HG03280 (cell line): ENCODE data around the gene TFAP2A.
A peak's percentile ranks its signal among the peaks of the same experiment; 100 is the strongest.

Experiments
- ATAC-seq: cut with Tn5 transposase; IDR thresholded peaks from one replicate; pipeline ENCODE4 v1.9.1; 2021; ENCODE audit warnings: mild to moderate bottlenecking, moderate library complexity; ENCODE audit not compliant: unreplicated experiment

Gene TFAP2A

DNA sequence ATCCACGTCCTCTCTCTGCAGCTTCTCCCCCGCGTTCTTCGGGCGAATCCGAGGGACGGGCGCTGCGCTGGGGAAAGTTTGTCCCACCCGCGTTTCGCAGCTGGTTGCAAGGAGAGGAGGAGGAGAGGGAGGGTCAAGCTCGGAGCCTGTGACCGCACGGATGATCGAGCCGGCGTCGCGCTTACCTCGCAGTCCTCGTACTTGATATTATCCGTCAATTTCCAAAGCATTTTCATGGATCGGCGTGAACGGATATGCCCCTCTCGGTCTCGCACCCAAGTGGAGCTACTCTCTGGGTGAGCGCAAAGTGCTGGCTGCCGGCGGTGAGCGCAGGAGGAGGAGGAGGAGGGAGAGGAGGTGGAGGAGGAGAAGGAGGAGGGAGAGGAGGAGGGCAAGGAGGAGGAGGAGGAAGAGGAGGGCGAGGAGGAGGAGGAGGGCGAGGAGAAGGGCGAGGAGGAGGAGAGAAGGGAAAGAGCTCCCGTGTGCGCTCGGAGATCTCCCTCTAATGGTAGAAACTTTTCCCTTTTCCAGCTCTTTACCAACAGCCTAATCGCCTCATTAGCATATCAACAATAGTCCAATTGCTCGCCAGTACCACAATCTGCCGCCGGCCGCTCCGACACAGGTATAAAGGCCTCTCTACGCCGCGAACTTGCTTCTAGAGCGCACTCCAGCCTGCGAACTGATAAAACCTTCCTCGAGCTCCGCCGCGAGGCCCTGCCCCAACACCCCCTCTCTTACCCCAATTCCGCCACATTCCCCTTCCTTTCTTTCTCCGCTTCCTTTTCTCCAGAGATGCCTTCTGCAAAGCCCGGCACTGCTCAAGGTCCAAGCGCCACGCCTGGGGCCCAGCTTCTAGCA lies at the start of gene TFAP2A:
TFAP2A (minus strand) TSS at position 319 of the 861 bp plus-strand sequence; CDS start at position 236, 83 bp downstream.
- ATAC-seq: no peak

DNA sequence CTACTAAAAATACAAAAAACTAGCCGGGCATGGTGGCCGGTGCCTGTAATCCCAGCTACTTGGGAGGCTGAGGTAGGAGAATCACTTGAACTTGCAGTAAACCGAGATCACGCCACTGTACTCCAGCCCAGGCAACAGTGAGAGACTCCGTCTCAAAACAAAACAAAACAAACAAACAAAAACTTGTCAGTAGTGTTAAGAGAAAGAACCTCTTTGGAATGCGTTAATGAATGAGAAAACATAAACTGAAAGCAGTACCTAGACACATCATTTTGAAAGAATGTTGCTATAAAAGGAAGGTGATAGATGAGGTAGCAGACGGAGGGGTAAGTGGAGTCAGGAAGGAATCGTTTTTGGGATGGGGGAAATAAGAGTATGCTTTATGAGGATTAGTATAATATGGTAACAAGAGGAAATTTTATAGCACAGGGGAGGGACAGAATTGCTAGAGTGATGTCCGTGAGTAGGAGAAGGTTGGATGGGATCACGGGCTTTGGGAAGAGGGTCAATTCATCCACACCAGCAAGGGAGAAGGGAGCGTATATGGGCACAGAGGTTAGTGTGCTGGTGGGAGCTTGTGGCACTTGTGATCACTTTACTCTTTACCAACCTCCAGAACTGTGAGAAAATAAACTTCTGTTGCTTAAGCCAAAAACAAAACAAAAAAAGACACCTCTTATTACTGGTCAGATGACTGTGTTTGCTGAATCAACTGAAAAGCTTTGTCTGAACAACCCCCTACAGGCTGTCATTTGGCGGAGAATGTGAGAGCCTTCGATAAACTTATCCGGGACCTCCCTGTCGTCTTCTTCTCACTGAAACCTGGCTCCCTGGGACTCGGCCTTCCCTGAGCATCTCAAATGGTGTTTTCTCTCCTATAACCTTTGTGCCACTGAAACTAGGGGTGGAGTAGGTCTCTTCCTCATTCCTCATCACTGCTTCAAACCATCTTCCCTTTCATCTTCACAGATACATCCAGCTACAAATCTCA lies 48.9 kb upstream of the TFAP2A start:
- peak; percentile 46 for ATAC-seq

DNA sequence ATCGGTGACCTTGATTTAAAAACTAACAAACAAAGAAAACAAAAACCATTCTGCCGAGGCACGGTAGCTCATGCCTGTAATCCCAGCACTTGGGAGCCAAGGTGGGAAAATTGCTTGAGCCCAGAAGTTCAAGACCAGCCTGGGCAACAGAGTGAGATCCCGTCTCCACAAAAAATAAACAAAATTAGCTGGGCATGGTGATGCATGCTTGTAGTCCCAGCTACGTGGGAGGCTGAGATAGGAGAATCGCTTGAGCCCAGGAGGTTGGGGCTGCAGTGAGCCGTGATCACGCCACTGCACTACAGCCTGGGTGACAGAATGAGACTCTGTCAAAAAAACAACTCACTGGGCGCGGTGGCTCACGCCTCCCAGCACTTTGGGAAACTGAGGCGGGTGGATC lies 48.2 kb upstream of the TFAP2A start:
- ATAC-seq: no peak

DNA sequence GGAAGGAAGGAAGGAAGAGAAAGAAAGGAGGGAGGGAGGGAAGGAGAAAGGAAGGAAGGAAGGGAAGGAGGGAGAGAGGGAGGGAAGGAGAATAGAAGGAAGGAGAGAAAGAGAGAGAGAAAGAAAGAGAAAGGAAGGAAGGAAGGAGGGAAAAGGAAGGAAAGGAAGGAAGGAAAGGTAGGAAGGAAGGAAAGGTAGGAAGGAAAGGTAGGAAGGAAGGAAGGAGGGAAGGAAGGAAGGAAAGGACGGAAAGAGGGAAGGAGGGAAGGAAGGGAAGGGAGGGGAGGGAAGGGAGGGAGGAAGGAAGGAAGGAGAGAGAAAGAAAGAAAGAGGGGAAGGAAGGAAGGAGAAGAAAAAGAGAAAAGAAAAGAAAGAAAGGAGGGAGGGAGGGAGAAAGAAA lies 47.0 kb upstream of the TFAP2A start:
- ATAC-seq: no peak

DNA sequence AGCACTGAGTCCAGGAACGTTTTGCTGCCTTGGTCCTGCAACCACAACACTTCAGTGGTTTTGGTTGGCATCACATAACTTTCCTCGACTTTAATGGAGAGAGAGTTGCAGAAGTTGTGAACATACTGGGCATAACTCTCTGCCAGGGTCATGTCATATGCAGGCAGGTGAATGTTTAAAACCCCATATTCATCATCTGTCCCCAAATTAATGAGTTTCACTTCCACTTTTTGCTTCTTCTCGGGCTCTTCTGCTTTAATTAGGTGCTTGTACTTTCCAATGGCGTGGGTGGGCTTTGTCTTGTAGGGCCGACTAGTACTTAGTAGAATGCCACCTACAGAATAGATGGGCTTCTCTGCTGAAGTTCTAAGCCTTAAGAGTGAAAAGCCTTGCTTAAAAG lies 45.2 kb upstream of the TFAP2A start:
- peak; percentile 84 for ATAC-seq

DNA sequence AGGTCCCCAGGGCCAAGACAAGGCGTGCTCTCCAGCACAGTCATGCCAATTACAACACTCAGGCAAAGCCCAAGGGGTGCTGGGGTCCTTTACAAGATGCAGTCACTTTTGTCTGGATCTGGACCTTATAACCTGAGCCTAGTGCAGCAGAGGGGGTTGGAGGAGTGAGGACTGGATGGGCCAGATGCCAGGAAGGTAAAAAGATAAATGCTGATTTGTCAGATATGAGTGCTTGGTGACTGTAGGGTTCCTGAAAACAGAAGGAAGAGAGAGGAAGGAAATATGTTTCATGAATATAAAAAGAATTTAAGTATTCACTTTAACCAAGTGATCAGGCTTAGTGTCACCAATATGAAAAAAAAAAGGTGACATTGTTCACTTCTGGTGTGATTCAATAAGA lies 43.4 kb upstream of the TFAP2A start:
- ATAC-seq: no peak

DNA sequence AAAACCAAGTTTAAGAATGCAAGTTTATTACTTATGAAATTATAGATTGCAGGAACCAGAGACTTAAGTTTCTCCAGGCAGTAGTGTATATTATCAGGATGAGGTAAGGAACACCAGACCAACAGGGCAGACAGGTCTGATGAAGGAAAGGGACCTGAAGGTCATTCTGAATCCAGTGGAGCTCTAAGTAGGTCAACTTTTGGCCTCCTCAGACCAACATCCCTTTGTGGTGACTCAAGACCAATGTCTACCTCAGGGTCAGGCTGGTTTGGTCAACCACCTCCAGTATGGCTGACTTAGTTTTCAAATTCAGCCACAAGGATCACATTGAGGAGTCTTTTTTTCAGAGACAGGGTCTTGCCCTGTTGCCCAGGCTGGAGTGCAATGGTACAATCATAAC lies 38.7 kb upstream of the TFAP2A start:
- ATAC-seq: no peak

DNA sequence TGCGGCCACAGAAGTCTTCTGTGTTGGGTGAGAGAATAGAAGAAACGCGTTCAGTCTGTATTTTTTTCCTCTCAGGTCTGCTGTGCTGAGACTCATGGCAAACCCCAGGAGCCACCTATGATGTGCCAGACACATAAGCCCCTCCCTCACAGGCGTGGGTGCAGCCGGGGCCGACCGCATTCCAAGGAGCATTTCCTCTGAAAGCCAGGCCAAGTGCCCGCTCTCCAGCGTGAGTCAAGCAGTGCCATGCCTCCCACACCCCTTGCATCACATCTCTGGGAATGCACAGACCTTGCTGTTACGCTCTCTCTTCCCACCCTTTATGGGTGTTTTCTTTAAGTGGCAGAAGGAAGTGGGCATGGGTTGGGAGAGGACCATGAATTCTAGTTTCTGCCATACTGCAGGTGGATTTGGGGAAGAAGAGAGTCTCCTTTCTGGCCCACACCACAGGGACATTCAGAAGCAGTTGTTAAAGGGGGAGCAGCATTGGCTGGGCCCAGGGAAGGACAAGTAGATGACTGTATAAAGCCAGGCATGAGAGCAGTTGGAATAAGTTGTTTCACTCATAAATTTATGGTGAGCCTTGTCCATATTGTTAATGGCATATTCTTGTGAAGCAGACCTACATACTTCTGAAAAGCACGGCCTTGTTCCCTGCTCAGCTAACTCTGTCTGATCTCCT lies 37.1 kb upstream of the TFAP2A start:
- no peak for ATAC-seq

DNA sequence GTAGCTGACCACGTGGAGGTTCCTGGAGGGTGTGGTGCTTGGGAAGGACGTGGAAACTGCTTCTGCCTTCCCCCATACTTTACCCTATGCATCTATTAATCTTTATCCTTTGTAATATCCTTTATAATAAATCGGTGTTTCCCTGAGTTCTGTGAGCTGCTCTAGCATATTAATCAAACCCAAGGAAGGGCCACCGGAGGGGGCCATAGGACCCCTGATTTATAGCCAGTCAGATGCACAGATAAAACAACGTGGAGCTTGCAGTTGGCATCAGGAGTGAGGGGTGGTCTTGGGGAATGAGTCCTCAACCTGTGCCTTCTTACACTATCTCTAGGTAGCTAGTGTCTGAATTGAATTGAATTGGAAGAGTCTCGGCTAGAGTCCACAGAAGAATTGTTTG lies 36.5 kb upstream of the TFAP2A start:
- ATAC-seq: no peak

DNA sequence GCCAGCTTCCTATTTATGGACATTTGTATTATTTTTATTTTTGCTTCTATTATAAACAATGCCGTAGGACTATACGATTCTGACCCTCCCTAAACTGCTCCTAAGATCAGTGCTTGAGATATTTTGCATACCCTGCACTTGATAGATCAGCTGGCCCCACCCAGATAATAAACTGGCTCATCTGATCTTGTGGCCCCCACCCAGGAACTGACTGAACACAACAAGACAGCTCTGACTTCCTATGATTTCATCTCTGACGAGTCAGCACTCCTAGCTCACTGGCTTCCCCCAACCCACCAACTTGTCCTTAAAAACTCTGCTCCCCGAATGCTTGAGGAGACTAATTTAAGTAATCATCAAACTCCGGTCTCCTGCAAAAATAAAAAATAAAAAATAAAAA lies 34.9 kb upstream of the TFAP2A start:
- no peak for ATAC-seq

DNA sequence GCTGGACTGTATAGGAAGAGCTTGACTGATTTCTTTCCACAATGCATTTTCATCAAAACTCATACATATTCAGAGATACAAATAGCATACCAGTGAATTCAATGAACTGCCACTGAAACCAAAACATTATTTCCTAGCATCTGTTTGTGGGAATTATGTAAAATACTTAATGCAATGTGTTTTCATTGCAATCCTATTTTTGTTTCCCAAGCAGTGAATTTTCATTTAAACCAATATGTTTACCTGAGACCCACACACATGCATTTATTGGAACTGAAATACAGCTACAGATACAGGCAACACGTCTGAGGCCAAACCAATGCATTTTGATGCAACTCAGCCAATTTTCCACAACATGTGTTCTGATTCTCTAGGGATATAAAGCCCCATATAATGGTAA lies 33.2 kb upstream of the TFAP2A start:
- ATAC-seq: no peak

DNA sequence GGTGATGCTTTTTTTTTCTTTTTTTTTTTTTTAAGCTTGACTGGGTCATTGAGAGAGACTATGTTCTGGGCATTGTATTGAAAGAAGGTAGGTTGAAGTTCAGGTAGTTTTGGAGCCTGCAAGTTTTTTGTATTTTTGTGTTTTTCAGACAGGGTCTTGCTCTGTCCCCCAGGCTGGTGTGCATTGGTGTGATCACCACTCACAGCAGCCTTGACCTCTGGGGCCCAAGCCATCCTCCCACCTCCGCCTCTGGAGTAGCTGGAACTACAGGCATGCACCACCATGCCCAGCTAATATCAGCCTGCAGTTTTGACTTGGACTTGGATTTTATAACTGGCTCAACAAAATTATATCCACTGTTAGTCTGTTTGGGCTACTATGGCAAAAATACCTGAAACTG lies 31.7 kb upstream of the TFAP2A start:
- ATAC-seq: no peak

DNA sequence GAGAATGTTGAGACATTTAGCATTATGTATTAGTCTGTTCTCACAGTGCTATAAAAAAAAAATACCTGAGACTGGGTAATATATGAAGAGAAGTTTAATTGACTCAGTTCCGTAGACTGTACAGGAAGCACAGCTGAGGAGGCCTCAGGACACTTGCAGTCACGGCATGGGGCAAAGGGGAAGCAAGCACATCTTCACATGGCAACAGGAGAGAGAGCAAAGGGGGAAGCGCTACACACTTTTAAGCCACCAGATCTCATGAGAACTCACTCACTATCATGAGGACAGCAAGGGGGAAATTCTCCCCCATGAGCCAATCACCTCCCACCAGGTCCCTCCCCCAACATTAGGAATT lies 26.8 kb upstream of the TFAP2A start:
- no peak for ATAC-seq

DNA sequence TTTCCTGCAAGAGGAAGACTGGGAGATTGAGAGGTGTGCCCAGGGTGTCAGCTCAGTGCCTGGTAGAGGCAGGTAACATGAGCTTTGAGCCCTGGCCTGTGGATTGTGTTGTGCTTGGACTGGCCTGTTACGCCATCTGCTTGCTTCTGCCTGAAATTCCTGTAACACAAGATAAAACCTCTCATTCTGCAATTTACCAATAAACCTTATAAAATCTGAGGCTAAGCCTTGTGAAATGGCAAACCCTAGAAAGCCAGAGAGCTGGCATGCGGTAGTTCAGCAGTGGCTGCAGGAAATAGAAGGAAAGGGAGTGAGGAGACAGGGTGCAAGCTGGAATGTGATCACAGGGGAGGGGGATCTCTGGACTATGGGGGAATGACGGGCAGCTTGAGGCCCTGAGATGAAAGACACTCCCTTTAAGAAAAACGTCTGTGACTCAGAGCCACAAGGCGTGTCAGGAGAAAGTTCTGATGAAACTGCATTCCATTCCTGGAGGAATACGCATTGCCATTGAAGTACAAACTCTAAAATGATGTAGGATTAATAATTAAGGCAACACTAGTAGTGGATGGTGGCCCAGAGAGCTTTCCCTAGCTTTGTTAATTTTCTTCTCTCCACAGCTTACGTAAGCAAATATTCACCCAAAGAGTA lies 26.3 kb upstream of the TFAP2A start:
- ATAC-seq: no peak

DNA sequence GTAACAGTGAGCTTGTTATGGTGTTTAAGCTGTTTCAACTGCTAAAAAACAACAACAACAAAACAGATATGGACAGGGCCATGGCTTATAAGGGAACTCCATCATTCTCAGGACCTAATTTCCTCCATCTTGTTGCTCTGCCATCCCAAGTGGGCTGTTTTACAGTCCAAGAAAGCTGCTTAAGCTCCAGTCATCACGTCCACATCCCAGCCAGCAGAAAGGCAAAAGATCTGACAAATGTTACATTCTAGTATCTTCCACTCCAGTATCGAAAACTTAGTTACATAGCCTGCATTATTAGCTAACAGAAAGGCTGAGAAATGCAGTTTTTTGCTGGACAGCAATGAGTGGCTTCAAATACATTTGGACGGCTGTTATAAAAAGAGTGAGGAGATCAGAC lies 23.0 kb upstream of the TFAP2A start:
- no peak for ATAC-seq

DNA sequence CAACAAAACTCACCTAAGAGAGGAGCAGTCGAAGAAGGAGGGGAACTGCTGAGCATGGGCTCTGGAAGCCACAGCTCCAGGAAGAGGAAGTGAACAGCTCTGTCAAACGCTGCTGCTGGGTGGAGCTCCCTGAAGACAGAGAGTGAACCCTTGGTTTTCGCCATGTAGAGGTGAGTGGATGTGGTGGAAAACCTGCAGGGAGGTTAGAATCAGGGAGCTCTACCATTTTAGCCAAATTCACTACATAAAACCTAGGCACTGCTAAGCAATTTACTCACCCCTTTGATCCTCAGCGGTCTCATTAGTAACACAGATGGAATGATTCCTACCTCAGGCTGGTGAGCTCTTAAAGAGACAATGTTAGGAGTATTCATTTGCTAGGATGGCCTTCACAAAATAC lies 19.4 kb upstream of the TFAP2A start:
- ATAC-seq: no peak

DNA sequence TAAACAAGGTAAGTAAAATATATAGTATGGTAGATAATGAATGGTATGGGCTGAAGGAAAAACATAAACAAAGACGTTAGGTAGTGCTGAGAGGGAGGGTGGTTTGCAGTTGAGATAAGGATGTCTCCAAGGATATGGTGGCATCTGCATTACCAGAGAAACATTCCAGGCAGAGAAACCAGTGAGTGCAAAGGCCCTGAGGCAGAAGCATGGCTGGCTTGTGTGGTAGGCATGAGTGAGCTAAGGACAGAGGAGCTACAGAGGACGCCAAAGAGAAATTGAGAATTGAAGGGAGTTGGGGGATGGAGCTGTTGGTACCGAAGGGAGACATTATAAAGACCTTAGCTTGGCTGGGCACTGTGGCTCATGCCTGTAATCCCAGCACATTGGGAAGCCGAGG lies 18.4 kb upstream of the TFAP2A start:
- ATAC-seq: no peak

DNA sequence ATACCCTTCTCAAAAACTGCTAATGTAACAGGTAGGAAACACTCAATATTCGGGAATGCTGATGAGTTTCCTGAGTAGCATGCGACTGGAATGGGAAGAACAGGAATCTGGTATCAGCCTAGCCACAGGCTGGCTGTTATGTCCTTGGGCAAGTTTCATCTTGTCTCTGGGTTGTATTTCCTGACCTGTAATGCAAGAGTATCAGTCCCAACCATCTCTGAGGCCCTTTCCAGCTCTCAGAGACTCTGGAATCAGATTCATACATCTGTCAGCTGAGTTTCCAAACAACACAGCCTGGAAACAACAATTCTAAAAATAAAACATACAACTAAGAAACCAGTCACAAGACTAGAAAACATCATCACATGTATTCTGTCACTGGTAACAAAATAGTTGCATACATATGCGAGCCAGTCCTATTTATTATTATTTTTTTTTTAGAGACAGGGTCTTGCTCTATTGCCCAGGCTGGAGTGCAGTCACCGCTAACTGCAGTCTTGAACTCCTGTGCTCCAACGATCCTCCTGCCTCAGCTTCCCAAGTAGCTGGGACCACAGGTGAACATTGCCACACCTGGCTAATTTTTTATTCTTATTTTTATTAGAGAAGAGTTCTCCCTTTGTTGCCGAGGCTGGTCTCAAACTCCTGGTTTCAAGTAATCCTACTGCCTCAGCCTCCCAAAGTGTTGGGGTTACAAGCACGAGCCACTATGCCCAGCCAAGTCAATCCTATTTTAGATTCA lies 16.7 kb upstream of the TFAP2A start:
- ATAC-seq: no peak

DNA sequence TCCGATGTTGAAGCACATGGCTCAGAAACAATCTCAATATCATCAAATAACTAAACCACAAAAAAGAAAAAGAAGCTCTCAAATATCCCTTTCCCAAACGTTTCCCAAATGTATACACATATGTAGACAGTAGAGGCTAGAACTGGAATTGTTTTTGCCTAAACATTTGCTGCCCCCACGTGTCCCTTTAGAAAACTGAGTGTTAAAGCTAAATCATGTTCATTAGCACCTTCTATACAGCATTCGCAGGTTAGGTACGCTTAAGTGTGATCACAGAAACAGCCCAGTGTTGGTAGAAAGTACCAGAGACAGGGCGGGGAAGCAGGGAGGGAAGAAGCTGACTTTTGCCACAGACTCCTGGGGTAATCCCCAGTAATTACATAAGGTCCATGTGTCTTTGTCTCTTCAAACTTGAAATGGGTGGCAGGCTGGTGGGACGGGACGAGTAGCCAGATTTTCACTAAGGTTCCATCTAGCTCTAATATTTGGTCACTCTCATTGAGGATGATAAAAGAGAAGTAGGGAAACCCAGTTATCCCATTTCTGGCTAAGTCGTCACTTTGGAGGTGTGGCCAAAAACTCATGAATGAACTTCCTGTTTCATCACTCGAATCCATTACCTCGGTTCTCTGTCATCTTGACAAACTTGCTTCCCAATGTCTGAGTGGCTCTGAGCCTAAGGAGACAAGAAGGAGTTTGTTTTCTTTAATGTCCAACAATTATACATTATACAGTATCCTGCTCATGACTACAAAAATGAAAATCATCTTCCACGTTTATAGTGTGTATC lies 15.0 kb upstream of the TFAP2A start:
- ATAC-seq: peak; percentile 68
